TTC549 (cell line): ENCODE data around the gene GNA15.

Source experiments
- FAIRE-seq: peaks from 2 replicates; lab custom pipeline; 2012; peaks lifted over from hg19 to GRCh38; lab: Jason Lieb, UNC

The GNA15 gene

DNA sequence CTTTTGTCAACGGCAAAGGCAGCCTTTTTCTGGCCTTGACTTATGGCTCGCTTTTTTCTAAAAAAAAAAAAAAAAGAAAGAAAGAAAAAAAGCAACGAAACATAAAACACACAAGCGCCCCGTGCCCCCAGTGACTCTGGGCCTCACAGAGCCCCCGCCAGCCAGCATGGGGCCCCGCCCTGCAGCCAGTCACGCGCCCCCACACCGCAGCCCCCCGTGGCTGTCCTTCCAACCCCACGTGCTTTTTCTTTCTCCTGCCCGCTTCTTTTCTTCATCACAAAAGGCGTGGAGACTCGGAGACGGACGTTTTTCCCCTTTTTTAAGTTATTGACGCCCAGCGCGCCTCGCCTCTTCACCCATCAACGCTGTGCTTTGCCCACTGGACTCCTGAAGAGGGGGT lies 14.4 kb upstream of the GNA15 start:
- FAIRE-seq: no peak

DNA sequence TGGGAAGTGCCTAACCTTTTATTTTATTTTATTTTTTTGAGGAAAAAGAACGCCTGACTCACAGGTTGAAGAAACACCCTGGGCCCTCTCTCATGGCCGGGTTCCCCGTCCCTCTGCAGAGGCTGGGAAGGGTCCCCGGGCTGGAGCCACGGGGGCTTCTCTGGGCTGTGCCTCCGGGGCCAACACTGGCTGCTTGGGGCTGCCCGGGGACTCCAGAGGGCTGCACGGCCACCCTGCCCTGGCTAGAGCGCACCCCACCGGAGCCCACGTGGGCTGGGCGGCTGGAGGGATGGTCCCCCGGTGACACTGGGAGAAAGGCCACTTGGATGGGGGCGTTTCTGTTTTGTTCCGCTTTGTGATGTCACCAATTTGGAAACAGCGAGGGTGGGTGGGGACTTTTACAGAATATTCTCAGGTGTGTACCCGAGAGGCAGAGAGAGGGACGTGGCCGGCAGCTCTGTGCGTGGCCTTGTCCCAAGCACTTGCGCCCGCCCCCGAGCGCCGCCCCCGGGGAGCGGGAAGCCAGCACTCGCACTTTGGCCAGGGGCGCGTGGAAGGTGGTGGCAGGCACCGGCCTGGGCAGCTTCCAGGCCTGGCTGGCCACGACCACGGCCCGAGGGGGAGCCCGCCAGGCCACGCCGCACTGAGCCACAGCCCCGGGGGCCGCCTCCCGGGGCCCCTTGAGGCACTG lies 13.9 kb upstream of the GNA15 start:
- FAIRE-seq: no peak

DNA sequence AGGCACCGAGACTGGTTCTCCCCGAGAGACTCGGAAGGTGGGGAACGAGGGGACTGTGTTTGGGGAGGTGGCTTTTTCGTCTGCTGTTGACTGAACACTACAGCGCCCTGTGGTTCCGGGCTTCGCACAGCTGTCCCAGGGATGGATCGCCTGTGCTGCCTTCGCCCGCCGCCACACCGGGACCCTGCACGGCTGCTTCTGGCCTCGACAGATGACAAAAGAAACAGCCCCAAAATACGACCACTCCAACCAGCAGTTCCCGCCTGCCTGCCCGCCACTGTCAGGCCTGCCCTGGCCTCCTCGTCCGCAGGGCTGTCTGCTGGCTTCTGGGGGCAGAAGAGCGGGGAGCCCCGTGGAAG lies 13.3 kb upstream of the GNA15 start:
- FAIRE-seq: no peak

DNA sequence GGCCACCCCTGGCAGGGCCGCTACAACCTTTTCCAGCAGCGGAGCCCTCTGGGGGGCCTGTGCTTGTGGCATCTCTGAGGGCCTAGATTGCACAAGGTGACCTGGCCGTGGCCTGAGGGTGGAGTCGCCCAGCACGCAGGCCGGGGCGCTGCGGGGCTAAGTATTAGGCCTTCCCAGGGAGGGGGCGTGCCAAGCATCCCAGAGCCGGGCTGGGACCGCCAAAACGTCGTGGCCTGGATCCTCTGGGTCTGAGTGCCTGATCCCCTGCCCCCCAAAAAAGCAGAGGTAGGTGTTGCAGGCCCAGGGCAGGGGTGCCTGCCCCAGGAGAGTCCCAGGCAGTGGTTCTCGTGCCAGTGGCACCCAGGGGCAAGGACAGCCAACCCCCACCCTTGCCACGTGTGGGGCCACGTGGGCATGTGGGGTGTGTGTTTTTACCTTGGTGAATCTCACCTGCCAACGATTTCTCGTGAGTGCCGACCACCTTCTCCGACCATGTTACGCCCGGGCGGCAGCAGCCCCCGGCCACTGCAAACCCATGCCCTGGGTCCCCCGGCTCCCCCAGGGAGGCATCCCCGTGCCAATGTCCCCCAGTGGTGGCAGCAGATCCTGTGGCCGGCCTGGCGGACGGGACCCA lies 12.6 kb upstream of the GNA15 start:
- no peak for FAIRE-seq

DNA sequence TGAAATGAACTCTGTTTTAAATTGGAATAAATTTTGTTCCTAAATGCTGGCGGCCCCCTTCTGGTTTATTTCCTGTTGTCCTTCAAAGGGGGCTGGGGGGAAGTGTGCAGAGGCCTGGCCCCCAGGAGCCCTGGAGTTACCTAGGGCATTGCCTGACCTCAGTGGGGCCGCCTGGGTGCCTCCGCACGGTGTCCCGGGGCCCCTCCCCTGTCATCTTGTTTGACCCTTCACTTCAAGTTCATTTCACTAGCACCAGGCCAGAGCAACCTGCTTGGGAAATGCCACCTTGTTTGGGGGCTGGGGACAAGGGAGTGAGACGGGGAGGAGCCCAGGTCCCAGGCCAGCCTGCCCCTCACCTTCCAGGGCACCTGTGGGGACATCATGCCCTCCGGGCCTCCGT lies 11.9 kb upstream of the GNA15 start:
- FAIRE-seq: no peak

DNA sequence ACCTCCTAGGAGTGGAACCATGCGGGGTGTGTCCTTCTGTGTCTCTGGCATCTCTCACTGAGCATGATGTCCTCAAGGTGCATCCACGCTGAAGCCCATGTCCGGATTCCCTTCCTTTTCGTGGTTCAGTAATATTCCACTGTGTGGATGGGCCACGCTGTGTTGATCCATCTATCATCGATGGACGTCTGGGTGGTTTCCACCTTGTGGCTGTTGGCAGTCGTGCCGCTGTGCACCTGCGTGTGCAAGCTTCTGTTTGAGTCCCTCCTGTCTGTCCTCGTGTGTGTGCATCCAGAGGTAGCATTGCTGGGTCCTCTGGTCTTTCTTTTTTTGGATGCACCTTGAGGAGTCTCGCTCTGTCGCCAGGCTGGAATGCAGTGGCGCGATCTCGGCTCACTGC lies 11.2 kb upstream of the GNA15 start:
- FAIRE-seq: no peak

DNA sequence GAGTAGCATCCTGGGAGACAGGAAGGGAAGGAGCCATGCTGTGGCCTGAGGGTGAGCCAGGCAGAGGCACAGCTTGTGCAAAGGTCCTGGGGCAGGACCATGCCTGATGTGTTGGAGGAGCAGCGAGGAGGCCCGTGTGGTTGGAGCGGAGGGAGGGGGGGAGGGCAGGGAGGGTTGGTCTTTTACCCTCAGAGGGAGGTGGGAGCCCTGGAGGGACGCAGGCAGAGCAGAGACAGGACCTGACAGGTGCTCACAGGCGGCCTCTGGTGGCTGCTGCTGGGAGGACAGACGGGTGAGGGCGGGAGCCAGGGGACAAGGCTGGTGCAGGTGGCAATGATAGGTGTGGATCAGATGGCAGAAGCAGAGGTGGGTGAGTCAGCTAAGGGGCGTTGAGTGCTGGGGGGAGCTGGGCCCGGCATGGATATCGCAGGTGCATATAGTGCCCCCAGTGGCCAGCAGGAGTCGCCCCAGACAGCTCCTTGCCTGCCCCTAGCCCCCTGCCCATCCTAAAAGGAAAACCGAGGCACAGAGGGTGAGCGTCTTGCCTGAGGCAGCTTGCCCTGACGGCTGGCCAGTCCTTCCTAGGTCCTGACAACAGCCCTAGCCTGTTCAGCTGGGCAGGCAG lies 9.8 kb upstream of the GNA15 start:
- no peak for FAIRE-seq

DNA sequence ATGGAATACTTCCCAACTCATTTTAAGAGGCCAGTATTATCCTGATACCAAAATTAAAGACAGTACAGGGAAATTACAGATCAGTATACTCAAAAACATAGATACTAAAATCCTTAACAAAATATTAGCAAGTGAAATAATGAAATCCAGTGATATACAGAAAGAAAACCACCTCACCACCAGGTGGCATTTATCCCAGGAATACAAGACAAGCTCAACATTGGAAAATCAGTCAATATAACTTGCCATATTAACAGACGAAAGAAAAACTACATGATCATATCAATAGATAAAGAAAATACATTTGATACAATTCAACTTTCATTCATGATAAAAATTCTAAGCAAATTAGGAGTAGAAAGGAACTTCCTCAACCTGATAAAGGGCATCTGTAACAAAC lies 6.7 kb upstream of the GNA15 start:
- no peak for FAIRE-seq

DNA sequence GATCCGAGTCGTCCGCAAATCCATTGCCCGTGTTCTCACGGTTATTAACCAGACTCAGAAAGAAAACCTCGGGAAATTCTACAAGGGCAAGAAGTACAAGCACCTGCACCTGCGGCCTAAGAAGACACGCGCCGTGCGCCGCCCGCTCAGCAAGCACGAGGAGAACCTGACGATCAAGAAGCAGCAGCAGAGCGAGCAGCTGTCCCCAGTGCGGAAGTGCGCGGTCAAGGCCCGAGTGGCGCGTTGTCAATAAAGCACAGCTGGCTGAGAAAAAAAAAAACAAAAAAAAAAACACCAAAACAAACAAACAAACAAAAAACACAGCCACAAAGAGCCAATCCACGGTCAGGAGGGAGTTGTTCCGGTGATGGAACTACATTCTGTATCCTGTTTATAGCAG lies 4.7 kb upstream of the GNA15 start:
- FAIRE-seq: no peak

- no peak for FAIRE-seq
Observed at GRCh38 chr19:3132971-3133792, 2.7 kb upstream of the GNA15 start.

GRCh38 chr19:3133793-3134116 lies 2.1 kb upstream of the GNA15 start:
- no peak for FAIRE-seq

GRCh38 chr19:3136684-3137055 lies 837 bp downstream of the GNA15 start:
- no peak for FAIRE-seq

- FAIRE-seq: no peak
Observed at GRCh38 chr19:3137119-3137518, 1.3 kb downstream of the GNA15 start.

- no peak for FAIRE-seq
Observed at GRCh38 chr19:3138268-3138667, 2.4 kb downstream of the GNA15 start.

DNA sequence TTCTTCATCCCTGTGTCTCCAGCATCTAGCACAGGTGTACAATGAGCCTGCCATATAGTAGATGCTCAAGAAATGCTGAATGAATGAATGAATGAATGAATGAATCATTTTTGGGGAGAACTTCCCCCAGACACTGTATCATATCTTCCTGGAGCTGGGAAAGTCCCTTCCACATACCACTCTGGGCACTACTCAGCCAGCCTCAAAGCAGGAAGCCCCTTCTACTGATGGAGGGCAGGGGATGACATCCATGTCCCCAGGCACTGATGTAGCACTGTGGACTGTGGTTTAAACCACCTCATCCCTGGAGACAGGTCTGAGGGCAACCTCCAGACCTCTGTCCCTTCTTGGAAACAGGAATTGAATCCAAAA lies 4.8 kb downstream of the GNA15 start:
- no peak for FAIRE-seq

DNA sequence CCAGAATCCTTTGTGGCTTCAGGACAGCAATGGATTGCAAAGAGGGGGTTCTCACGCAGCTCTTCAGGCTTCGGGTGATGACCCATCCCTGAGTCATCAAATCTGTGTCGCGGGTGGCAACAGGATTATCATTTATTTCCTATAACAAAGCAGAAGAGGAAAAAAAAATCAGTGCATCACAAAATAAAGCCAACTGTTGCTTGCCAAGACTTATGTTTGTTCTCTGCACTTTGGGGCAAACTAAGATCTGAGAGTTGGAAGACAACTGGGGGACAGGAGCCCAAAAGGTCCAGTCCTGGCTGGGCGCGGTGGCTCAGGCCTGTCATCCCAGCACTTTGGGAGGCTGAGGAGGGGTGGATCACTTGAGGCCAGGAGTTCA lies 6.4 kb downstream of the GNA15 start:
- FAIRE-seq: no peak

GRCh38 chr19:3142781-3143337 lies 7.0 kb downstream of the GNA15 start:
- FAIRE-seq: no peak

DNA sequence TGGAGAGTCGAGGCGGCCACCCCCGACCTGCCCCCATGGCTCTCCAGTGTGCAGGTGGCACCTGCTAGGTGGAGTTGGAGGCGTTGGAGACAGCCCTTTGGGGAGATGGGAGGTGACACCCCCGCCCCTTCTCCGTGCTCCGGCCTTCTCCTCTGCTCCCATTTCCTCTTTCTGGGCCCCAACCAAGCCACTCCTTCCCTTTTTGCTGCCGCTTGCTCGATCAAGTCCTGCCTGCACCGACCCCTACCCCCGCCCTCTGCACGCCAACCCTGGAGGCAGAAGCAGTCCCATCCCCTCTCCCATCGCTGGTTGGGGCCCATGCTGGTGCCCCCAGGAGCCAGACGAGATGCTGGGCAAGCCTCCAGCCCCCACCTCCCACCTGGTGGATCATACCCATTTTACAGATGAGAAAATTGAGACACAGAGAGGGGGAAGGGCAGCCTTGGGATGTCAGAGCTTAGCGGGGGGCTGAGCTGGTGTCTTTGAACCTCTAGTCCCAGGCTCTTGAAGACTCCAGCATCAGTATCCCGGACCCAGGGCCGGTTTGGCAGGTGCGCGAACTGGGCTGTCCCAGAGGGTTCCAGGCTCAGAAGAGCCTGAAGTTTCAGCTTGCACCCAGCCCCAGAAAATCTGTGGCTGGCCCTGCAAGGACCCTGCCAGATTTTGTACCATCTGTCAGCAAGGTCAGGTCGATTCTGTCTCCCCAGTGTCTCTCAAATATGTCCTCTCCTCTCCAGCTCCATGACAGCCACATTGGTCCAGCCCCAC lies 10.3 kb downstream of the GNA15 start:
- no peak for FAIRE-seq

DNA sequence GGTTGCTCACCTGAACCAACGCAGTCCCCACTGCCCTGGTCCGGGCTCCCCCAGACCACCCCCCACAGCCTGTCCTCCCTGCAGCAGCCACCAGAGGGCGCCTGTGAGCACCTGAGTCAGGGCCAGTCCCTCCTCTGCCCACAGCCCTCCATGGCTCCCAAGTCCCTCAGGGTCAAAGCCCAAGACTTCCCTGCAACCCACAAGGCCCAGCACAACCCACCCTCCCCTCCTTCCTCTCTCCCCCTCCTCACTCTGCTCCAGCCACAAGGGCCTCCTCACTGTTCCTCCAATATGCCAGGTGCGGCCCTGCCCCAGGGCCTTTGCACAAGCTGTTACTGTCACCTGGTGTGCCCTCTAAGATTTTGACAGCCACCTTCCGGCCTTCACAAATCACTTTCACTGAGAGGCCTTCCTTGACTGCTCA lies 10.9 kb downstream of the GNA15 start:
- no peak for FAIRE-seq

DNA sequence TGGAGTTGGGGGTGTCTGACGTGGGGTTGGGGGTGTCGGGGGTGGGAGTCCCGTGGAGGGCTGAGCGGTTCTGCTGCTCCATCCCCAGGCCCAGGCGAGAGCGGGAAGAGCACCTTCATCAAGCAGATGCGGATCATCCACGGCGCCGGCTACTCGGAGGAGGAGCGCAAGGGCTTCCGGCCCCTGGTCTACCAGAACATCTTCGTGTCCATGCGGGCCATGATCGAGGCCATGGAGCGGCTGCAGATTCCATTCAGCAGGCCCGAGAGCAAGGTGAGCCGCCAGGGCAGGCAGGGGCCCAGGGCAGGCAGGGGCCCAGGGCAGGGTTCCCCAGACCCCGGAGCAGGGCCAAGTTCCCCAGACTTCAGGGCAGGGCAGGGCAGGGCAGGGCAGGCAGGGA lies 12.7 kb downstream of the GNA15 start:
- FAIRE-seq: no peak

DNA sequence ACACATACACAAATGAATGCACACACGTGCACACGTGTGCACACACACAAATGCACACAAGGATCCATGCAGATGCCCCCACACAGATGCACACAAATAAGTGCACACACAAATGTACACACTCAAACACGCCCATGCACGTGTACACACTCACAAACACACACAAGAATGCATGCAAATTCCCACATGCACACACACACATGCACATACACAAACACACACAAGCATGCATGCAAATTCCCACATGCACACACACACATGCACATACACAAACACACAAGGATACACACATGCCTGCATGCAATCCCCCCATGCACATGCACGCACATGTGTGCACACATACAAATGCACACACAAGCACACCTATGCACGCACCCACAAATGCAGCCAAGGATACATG lies 13.3 kb downstream of the GNA15 start:
- FAIRE-seq: no peak
